GM21381 (cell line): ENCODE data around the gene SLC27A5.
"Not testable (repeated sequence)": the region's sequence is repeated elsewhere in the genome, so short reads cannot be mapped to it uniquely, and the experiment has no call there.

Source experiments
- ATAC-seq: cut with Tn5 transposase; IDR thresholded peaks from one replicate; pipeline ENCODE4 v1.9.1; 2021; ENCODE audit warnings: mild to moderate bottlenecking, moderate library complexity; ENCODE audit not compliant: unreplicated experiment

The SLC27A5 gene

GRCh38 chr19:58550362-58551122, 38.8 kb upstream of the SLC27A5 start:
- ATAC-seq: no peak

GRCh38 chr19:58549664-58550361, 38.0 kb upstream of the SLC27A5 start:
- ATAC-seq: no peak

DNA sequence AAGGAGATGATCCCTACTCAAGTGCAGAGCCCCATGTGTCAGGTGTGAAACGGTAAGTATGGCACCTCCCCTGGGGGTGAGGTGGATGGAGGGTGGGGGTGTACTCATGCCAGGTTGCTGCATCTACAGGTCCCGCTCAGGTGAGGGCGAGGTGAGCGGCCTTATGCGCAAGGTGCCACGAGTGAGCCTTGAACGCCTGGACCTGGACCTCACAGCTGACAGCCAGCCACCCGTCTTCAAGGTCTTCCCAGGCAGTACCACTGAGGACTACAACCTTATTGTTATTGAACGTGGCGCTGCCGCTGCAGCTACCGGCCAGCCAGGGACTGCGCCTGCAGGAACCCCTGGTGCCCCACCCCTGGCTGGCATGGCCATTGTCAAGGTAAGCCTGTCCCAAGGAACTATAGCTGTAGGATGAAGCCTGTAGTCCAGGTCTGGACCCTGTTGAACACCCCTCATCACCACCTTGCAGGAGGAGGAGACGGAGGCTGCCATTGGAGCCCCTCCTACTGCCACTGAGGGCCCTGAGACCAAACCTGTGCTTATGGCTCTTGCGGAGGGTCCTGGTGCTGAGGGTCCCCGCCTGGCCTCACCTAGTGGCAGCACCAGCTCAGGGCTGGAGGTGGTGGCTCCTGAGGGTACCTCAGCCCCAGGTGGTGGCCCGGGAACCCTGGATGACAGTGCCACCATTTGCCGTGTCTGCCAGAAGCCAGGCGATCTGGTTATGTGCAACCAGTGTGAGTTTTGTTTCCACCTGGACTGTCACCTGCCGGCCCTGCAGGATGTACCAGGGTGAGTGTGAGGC, 37.3 kb upstream of the SLC27A5 start:
- ATAC-seq: no peak

GRCh38 chr19:58547323-58548312, 35.8 kb upstream of the SLC27A5 start:
- no peak for ATAC-seq

GRCh38 chr19:58546019-58546530, 34.3 kb upstream of the SLC27A5 start:
- no peak for ATAC-seq

GRCh38 chr19:58545286-58546018, 33.7 kb upstream of the SLC27A5 start:
- ATAC-seq: no peak

- peak; percentile 52 for ATAC-seq
These were observed 32.9 kb upstream of the SLC27A5 start for GRCh38 chr19:58544591-58545285.

DNA sequence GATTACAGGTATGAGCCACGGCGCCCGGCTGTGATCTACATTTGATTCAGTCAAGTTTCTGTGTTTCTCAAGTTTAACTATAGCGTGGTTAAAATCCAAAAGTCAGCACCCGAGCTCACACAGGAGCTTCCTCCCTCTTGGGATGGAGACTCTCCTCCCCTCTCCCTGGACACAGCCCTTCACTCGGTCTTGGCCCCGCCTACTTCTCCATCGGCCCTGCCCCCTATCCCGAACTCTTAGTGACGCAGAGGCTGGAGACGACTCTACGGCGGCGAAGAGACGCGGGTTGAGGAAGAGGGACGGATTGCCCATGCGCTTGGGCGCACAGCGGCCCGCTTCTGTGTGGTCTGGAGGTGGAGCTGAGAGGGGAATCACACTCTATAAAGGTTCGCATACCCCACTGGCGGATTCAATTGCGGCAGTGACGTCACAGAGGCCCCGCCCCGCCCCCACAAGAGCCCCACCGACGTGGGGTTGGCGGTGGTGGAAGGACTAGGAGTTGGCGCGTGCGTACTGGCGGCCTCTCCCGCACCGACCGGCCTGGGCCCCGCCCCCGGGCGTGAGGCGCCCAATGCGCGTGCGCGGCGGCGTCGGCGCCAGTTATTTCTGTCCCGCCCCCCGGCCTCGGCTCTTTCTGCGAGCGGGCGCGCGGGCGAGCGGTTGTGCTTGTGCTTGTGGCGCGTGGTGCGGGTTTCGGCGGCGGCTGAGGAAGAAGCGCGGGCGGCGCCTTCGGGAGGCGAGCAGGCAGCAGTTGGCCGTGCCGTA, 32.2 kb upstream of the SLC27A5 start, which contains the start of gene TRIM28:
Gene TRIM28 (plus strand): TSS at position 239 of the 765 bp plus-strand sequence. CDS start 694 bp downstream, outside the sequence.
- peak; percentile 76 for ATAC-seq

- not testable (repeated sequence) for ATAC-seq
These were observed 31.0 kb upstream of the SLC27A5 start for GRCh38 chr19:58542641-58543372.

DNA sequence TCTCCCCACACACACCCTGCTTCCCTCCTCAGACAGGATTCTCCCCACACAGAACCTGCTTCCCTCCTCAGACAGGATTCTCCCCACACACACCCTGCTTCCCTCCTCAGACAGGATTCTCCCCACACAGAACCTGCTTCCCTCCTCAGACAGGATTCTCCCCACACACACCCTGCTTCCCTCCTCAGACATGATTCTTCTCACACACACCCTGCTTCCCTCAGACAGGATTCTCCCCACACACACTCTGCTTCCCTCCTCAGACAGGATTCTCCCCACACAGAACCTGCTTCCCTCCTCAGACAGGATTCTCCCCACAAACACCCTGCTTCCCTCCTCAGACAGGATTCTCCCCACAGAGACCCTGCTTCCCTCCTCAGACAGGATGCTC, 27.4 kb upstream of the SLC27A5 start:
- not testable (repeated sequence) for ATAC-seq

DNA sequence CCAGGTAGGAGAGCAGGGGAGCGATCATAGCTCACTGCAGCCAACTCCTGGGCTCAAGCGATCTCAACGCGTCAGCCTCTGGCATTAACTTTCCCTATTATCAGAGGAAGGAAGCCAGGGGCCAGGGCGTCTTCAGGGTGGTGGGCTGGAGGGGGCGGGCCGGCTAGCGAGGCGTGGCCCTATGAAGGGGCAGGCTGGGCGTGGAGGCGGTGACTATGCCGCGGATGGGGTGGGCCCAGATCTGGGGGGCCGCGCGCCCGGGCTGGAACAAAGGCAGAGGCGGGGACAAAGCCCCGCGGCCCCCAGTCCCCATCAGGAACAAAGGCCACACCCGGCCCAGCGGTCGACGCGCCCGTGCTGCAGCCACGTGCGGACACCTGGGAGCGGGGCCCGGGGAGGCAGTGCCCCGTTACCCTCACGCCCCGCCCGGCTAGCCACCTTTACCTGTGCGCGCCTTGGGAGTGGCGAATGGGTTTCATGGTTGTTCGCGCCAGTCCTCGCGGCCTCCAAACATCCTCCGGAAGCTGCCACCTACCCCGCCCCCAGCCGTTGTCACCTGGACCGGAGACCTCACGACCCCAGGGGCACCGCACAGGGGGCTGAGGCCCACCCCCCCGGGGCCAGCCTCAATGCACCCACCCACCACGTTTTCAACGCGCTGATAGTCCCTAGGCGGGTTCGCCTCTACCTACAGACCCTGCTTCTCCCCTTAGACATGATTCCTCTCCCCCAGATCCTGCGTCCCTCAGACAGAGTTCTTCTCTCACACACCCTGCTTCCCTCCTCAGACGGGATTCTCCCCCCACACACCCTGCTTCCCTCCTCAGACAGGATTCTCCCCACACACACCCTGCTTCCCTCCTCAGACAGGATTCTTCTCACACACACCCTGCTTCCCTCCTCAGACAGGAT, 26.7 kb upstream of the SLC27A5 start:
- ATAC-seq: no peak

DNA sequence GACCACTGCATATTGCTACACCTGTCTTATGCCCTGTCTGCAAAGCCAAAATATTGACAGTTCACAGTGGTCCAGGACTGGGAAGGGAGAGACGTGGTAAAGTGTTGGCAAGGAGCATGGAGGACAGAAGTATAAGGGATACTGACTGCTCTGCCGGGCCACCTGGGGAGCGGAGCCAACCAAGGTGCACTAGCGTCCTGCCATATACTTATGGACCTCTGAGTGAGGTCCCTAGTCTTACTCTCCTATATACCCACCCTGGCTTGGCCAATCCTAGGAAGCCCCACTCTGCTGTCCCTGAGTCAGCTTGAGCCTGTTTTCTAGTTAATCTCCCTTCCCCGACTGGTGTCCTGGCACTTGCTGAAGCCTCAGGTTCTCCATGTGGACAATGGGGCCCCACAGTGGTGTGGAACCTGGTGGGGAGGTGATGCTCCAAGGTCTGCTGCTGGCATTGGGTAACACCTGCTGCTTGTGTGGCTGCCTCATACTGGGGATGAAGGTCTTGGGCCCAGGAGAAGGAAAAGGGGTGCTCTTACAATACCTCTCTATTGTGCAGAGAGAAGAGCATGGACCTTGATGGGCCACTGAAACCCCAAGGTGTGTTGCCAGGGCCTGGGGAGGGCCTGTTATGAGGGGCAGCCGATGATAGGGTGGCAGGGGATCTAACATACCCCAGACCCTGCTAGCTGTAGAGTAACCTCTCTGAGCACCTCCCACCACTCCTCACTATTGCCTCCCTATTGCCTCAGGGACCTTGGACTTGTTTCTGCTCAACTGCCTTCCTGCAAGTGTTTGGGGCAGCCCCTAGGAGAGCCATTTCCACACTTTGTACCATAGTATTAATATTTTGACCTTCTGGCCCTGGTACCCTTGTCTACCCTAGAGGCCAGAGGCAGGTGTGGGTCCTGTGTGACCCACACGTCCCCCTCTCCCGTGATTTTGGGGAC, 25.3 kb upstream of the SLC27A5 start:
- no peak for ATAC-seq

DNA sequence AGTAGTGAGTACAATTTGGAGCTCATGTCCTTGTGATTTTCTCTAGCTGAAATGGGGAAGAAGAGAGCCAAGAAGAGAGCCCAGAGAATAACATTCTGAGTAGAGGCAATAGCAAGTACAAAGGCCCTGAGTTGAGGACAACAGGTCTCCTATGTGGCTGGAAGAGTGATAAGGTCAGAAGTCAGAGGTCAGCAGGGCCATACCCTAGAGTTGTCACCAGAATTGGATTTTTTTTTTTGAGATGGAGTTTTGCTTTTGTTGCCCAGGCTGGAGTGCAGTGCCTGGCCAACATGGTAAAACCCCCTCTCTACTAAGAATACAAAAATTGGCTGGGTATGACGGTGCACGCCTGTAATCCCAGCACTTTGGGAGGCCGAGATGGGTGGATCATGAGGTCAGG, 24.1 kb upstream of the SLC27A5 start:
- no peak for ATAC-seq

GRCh38 chr19:58531034-58531840, 19.4 kb upstream of the SLC27A5 start:
- ATAC-seq: no peak
